Chondrocyte (in vitro differentiated cells): ENCODE data around the gene ARHGEF11. TPM values are rescaled to one million over a fixed set of nuclear protein-coding genes. Genes with fewer than 3 reads are reported as not detected.

Experiments
- DNase-seq: peaks from one replicate; pipeline ENCODE4 v3.0.0; 2021; ENCODE audit warnings: mixed read lengths, low spot score
- H3K27ac Mint-ChIP-seq: one replicate; pipeline ENCODE4 v1.8.0; 2021; ENCODE audit warnings: mild to moderate bottlenecking, moderate library complexity, mixed read lengths; ENCODE audit not compliant: unreplicated experiment
- H3K27me3 Mint-ChIP-seq: 2 replicates; pipeline ENCODE4 v1.8.0; 2021; ENCODE audit warnings: low read depth, mixed read lengths
- H3K36me3 Mint-ChIP-seq: 2 replicates; pipeline ENCODE4 v1.8.0; 2021; ENCODE audit warnings: low read depth, mixed read lengths
- H3K4me1 Mint-ChIP-seq: 2 replicates; pipeline ENCODE4 v1.8.0; 2021; ENCODE audit warnings: low read depth, mild to moderate bottlenecking, mixed read lengths
- H3K4me3 Mint-ChIP-seq: one replicate; pipeline ENCODE4 v1.8.0; 2021; ENCODE audit warnings: mild to moderate bottlenecking, moderate library complexity, mixed read lengths; ENCODE audit not compliant: unreplicated experiment
- H3K9me3 Mint-ChIP-seq: 2 replicates; pipeline ENCODE4 v1.8.0; 2021; ENCODE audit warnings: low read depth, mixed read lengths
- CTCF ChIP-seq: fragments of 200-600 bp; sonication (generic); IDR thresholded peaks from 2 replicates; pipeline ENCODE4 v1.5.0; 2021; ENCODE audit warnings: antibody characterized with exemption, mild to moderate bottlenecking, moderate library complexity
- total RNA-seq: library from RNA; stranded (reverse); gene quantifications from 3 replicates; pipeline ENCODE4 v1.2.1, GENCODE V29; 2021

ARHGEF11 gene
- total RNA-seq, 1 donor from 2014 or later: 34.8 TPM

- Mint-ChIP-seq H3K27me3 (peaks cover 42% of the 10 kb centered on the region), H3K36me3 (peaks cover 10% of the 10 kb centered on the region), H3K4me1 (peaks cover 19% of the 10 kb centered on the region), H3K9me3 (no peaks in the 10 kb centered on the region), H3K27ac (no peak within 1 kb of the TSS), H3K4me3 (peak within 1 kb of the TSS; percentile 53)
- TF ChIP-seq CTCF: peak; percentile 93
- DNase-seq: no peak
These were observed 125.1 kb downstream of the ARHGEF11 start, which contains the start of gene LRRC71 for GRCh38 chr1:156920233-156921052. LRRC71 (plus strand) TSS chr1:156920632; CDS start chr1:156920804, 172 bp downstream.

- H3K27me3 Mint-ChIP-seq: no peaks in the 10 kb centered on the region
- no peak overlapping the region for H3K27ac Mint-ChIP-seq
- H3K36me3 Mint-ChIP-seq: peaks cover 16% of the 10 kb centered on the region
These were observed 131.1 kb downstream of the ARHGEF11 start for GRCh38 chr1:156914440-156914856.

GRCh38 chr1:156913809-156914387 is 131.6 kb downstream of the ARHGEF11 start:
- Mint-ChIP-seq H3K36me3 (peaks cover 16% of the 10 kb centered on the region), H3K27ac (no peak overlapping the region), H3K4me3 (no peak overlapping the region), H3K4me1 (no peaks in the 10 kb centered on the region), H3K9me3 (no peaks in the 10 kb centered on the region), H3K27me3 (no peaks in the 10 kb centered on the region)
- TF ChIP-seq CTCF: no peak
- peak; percentile 74 for DNase-seq

More at GRCh38 chr1:156914440-156914856, 131.1 kb downstream of the ARHGEF11 start:
- Mint-ChIP-seq H3K4me3 (no peak overlapping the region), H3K9me3 (no peaks in the 10 kb centered on the region), H3K4me1 (no peaks in the 10 kb centered on the region)
- no peak for DNase-seq
- no peak for TF ChIP-seq CTCF

GRCh38 chr1:156912861-156913808 is 132.4 kb downstream of the ARHGEF11 start:
- H3K4me3 Mint-ChIP-seq: no peak overlapping the region
- H3K27ac Mint-ChIP-seq: no peak overlapping the region
- no peaks in the 10 kb centered on the region for H3K27me3 Mint-ChIP-seq

More at GRCh38 chr1:156912861-156913808, 132.4 kb downstream of the ARHGEF11 start:
- Mint-ChIP-seq H3K4me1 (no peaks in the 10 kb centered on the region), H3K9me3 (no peaks in the 10 kb centered on the region), H3K36me3 (peaks cover 14% of the 10 kb centered on the region)
- no peak for TF ChIP-seq CTCF
- DNase-seq: peak; percentile 91
